ENCODE results near the gene CYP2R1. TPM values are rescaled to one million over a fixed set of nuclear protein-coding genes. Genes with fewer than 3 reads are reported as not detected.

Gene CYP2R1
- total RNA-seq, 1 experiment from 2014 or later: 33.0 TPM

GRCh38 chr11:14914536-14914935, 22.5 kb upstream of the CYP2R1 start:
- POLR2A ChIA-PET: no interaction called here
- no peaks in the 10 kb centered on the region for H3K36me3 Mint-ChIP-seq (ENCODE audit: insufficient read depth, unreplicated experiment)
- peaks cover 6% of the 10 kb centered on the region; the same call in 1 of the 2 replicates for H3K9me3 ChIP-seq
- H3K9me3 Mint-ChIP-seq (ENCODE audit: unreplicated experiment): peaks cover 13% of the 10 kb centered on the region
- DNase-seq: no peak
- H3K36me3 ChIP-seq (ENCODE audit: control insufficient read depth, insufficient read depth, low read length): no peaks in the 10 kb centered on the region
- H3K4me3 ChIP-seq (ENCODE audit: low read depth, low read length): no peak overlapping the region
- H3K4me1 ChIP-seq: peaks cover 2% of the 10 kb centered on the region; the same call in 1 of the 2 replicates
- CTCF ChIA-PET: no interaction called here
- peaks cover 3% of the 10 kb centered on the region for H3K27me3 Mint-ChIP-seq (ENCODE audit: insufficient read depth, unreplicated experiment)
- no peak for TF ChIP-seq CTCF (IDR thresholded peaks at IDR 0.05; ENCODE audit: insufficient read depth in 1 of 2, low read depth in 1 of 2, low read length in 1 of 2, severe bottlenecking in 1 of 2, unreplicated experiment in 1 of 2)
- no peak overlapping the region for H3K4me3 Mint-ChIP-seq (ENCODE audit: unreplicated experiment)
- intact Hi-C loops (cut with micrococcal nuclease; ENCODE audit: unreplicated experiment): no loop called here
- H3K27me3 ChIP-seq (replicated peaks; ENCODE audit: control insufficient read depth, insufficient read depth, low read length): no peaks in the 10 kb centered on the region
- H3K4me1 Mint-ChIP-seq (ENCODE audit: low read depth, unreplicated experiment): peaks cover 5% of the 10 kb centered on the region
- no peak overlapping the region for H3K27ac Mint-ChIP-seq (ENCODE audit: unreplicated experiment)
- no TSS peak for BruUV-seq (replicated peaks)

GRCh38 chr11:14908214-14908880, 16.3 kb upstream of the CYP2R1 start:
- no peak overlapping the region for H3K27ac Mint-ChIP-seq (ENCODE audit: unreplicated experiment)
- no peaks in the 10 kb centered on the region for H3K36me3 ChIP-seq (ENCODE audit: control insufficient read depth, insufficient read depth, low read length)
- no peak overlapping the region for H3K4me3 ChIP-seq (ENCODE audit: low read depth, low read length)
- no TSS peak for BruUV-seq (replicated peaks)
- no peaks in the 10 kb centered on the region for H3K9me3 Mint-ChIP-seq (ENCODE audit: unreplicated experiment)
- DNase-seq: peak; percentile 61 to 66
- POLR2A ChIA-PET: interaction anchor here (1.4 kb wide), 1 partner anchor 17 kb away, joined by 8 read pairs; the partner anchor contains the start of gene CYP2R1
- peak overlapping the region; percentile 67 for H3K4me3 Mint-ChIP-seq (ENCODE audit: unreplicated experiment)
- no peaks in the 10 kb centered on the region for H3K36me3 Mint-ChIP-seq (ENCODE audit: insufficient read depth, unreplicated experiment)
- H3K4me1 Mint-ChIP-seq (ENCODE audit: low read depth, unreplicated experiment): peaks cover 12% of the 10 kb centered on the region
- peak; percentile 55 to 83 for TF ChIP-seq CTCF (IDR thresholded peaks at IDR 0.05; ENCODE audit: insufficient read depth in 1 of 2, low read depth in 1 of 2, low read length in 1 of 2, severe bottlenecking in 1 of 2, unreplicated experiment in 1 of 2)
- H3K27me3 Mint-ChIP-seq (ENCODE audit: insufficient read depth, unreplicated experiment): no peaks in the 10 kb centered on the region
- no peaks in the 10 kb centered on the region for H3K9me3 ChIP-seq
- intact Hi-C loops (cut with micrococcal nuclease; ENCODE audit: unreplicated experiment): loop anchor here (1.0 to 2.0 kb wide), 6 partner anchors 66 to 371 kb away; no protein-coding TSS in a partner anchor
- H3K4me1 ChIP-seq: peaks cover 6% of the 10 kb centered on the region; the same call in 1 of the 2 replicates
- CTCF ChIA-PET: interaction anchor here (0.6 to 4.1 kb wide), 39 partner anchors 12 to 655 kb away, joined by 3 to 156 read pairs (median 4); partner anchors contain the start of genes CALCB, CYP2R1 and PDE3B
- H3K27me3 ChIP-seq (replicated peaks; ENCODE audit: control insufficient read depth, insufficient read depth, low read length): no peaks in the 10 kb centered on the region

- H3K36me3 Mint-ChIP-seq (ENCODE audit: insufficient read depth, unreplicated experiment): no peaks in the 10 kb centered on the region
- intact Hi-C loops (cut with micrococcal nuclease; ENCODE audit: unreplicated experiment): loop anchor here (1.0 to 2.0 kb wide), 7 partner anchors 67 to 370 kb away; no protein-coding TSS in a partner anchor
- Histone ChIP-seq H3K4me3 (ENCODE audit: low read depth, low read length) (no peak overlapping the region), H3K27me3 (replicated peaks; ENCODE audit: control insufficient read depth, insufficient read depth, low read length) (no peaks in the 10 kb centered on the region), H3K9me3 (no peaks in the 10 kb centered on the region), H3K4me1 (peaks cover 6% of the 10 kb centered on the region; the same call in 1 of the 2 replicates), H3K36me3 (ENCODE audit: control insufficient read depth, insufficient read depth, low read length) (no peaks in the 10 kb centered on the region)
- BruUV-seq (replicated peaks): no TSS peak
- ChIA-PET POLR2A (interaction anchor here (1.4 kb wide), 1 partner anchor 16 kb away, joined by 8 read pairs; the partner anchor contains the start of gene CYP2R1), CTCF (interaction anchor here (0.6 to 4.1 kb wide), 36 partner anchors 12 to 654 kb away, joined by 3 to 156 read pairs (median 5); partner anchors contain the start of genes CALCB, CYP2R1 and PDE3B)
- peaks cover 12% of the 10 kb centered on the region for H3K4me1 Mint-ChIP-seq (ENCODE audit: low read depth, unreplicated experiment)
- DNase-seq: peak; percentile 74 to 80
- H3K9me3 Mint-ChIP-seq (ENCODE audit: unreplicated experiment): no peaks in the 10 kb centered on the region
- no peaks in the 10 kb centered on the region for H3K27me3 Mint-ChIP-seq (ENCODE audit: insufficient read depth, unreplicated experiment)
- H3K27ac Mint-ChIP-seq (ENCODE audit: unreplicated experiment): no peak overlapping the region
- H3K4me3 Mint-ChIP-seq (ENCODE audit: unreplicated experiment): peak overlapping the region; percentile 67
- TF ChIP-seq CTCF (IDR thresholded peaks at IDR 0.05; ENCODE audit: insufficient read depth in 1 of 2, low read depth in 1 of 2, low read length in 1 of 2, severe bottlenecking in 1 of 2, unreplicated experiment in 1 of 2): peak; percentile 68 to 79
Observed at GRCh38 chr11:14907411-14908213, 15.6 kb upstream of the CYP2R1 start.
